Activated CD4-positive, alpha-beta T cell treated with anti-CD3 and anti-CD28 coated beads, Interleukin-2, amount 50 U/mL, for 4 hours (primary cell): ENCODE measurements around the gene REPIN1.
A peak's percentile ranks its signal among the peaks of the same experiment; 100 is the strongest.

Experiments used
- DNase-seq, 2 experiments: peaks; one replicate each; pipeline ENCODE4 v3.0.0-alpha.2; 2020

REPIN1 gene

GRCh38 chr7:150368096-150368883, at the start of gene REPIN1:
Gene REPIN1 (plus strand): TSS chr7:150368822. CDS start chr7:150369712, 890 bp downstream.
- DNase-seq, result peak; percentile 67 to 75

DNA sequence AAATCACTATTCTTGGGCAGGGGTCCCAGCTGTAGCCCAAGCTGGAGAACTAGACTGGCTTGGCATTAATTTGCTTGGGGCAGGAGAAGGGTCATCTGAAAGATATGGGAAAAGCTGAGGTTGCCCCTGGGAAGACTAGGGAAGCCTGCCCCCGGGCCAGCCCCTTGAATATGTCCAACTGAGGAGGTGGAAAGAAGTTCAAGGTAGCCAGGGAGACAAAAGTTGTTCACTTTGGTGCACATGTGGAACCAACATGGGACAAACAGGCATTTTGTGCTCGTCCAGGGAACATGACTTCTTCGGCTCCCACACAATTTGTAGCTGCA, 46.9 kb upstream of the REPIN1 start:
- no peak for DNase-seq

DNA sequence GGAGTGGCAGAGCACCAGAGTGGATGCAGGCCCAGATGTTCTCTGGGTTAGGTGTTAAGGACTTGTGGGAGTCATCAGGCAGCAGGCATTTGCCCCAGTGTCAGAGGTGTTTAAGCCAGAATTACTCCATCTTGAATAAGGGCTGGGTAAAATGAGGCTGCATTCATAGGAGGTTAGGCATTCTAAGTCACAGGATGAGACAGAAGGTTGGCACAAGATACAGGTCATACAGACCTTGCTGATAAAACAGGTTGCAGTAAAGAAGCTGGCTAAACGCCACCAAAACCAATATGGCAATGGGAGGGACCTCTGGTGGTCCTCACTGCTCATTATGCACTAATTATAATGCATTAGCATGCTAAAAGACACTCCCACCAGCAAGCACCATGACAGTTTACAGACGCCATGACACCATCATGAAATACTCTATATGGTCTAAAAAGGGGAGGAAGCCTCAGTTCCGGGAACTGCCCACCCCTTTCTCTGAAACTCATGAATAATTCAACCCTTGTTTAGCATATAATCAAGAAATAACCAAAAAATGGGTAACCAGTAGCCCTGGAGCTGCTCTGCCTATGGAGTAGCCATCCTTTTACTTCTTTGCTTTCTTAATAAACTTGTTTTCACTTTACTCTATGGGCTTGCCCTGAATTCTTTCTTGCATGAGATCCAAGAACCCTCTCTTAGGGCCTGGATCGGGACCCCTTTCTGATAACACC, 46.3 kb upstream of the REPIN1 start:
- peak; percentile 52 to 59 for DNase-seq

- DNase-seq, result peak; percentile 38
Measured at GRCh38 chr7:150322833-150323681, 45.6 kb upstream of the REPIN1 start, which contains the start of the genes ACTR3C and LRRC61. Gene ACTR3C (minus strand): TSS chr7:150323545. CDS start chr7:150295296, 28,249 bp downstream. Gene LRRC61 (plus strand): TSS chr7:150323355. CDS start chr7:150336862, 13,507 bp downstream.

GRCh38 chr7:150323682-150324372, 44.8 kb upstream of the REPIN1 start:
- no peak for DNase-seq

- no peak for DNase-seq
Measured at GRCh38 chr7:150324373-150324961, 44.2 kb upstream of the REPIN1 start.

GRCh38 chr7:150325110-150325611, 43.5 kb upstream of the REPIN1 start:
- no peak for DNase-seq

DNA sequence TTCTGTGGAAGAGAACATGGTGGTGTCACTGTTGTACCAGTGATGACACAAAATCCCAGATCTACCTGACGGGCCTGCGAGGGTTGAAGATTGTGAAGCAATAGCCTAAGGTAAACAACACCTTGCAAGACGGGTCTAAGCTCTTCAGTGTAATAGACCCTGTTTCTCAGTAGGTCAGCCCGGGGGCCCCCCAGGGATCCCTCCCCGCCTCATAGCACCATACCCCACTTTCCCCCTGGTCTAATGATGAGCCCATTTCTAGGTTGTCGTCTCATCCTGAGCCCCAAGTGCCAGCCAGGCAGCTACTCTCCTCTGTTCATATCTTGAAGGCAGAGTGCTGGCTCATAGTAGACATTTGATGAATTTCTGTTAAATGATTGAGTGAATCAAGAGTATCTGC, 42.7 kb upstream of the REPIN1 start:
- no peak for DNase-seq

- no peak for DNase-seq
Measured at GRCh38 chr7:150326657-150327268, 41.9 kb upstream of the REPIN1 start.

DNA sequence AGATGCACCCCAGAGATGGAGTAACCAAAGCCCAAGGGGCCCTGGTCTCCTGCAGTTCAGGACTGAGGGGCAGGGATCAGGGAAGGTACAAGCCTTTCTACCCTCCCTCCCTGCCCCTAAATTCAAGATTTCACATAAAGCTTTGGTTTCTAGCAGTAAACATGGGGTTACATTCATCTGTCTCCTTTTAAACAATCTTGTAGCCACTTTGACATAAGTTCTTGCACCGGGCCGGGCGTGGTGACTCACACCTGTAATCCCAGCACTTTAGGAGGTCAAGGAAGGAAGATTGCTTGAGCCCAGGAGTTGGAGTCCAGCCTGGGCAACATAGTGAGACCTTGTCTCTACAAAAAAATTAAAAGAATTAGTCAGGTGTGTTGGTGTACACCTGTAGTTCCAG, 41.3 kb upstream of the REPIN1 start:
- no peak for DNase-seq

GRCh38 chr7:150329331-150330120, 39.1 kb upstream of the REPIN1 start:
- DNase-seq, result no peak

DNA sequence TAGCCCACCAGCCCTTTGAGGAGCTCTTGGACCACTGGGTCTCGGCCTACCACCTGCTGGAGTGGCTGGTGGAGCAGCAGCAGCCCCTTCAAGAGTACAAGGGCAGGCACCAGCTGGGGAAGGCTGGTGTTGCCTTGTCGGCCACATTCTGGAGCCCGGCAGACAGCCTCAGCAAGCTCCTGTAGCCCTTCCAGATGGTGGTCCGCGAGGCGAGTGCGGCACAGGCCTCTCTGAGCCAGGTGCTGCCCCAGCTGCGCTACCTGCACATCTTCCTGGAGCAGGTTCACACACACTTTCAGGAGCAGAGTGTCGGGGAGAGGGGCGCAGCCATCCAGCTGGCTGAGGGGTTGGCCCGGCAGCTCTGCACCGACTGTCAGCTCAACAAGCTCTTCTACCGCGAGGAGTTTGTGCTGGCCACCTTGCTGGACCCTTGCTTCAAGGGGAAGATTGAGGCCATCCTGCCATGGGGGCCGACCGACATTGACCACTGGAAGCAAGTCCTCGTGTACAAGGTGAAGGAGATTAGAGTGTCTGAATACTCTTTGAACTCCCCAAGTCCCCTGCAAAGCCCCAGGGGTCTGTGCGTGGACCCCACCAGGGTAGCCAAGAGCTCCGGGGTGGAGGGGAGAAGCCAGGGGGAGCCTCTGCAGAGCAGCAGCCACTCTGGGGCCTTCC, 38.3 kb upstream of the REPIN1 start:
- no peak for DNase-seq

DNA sequence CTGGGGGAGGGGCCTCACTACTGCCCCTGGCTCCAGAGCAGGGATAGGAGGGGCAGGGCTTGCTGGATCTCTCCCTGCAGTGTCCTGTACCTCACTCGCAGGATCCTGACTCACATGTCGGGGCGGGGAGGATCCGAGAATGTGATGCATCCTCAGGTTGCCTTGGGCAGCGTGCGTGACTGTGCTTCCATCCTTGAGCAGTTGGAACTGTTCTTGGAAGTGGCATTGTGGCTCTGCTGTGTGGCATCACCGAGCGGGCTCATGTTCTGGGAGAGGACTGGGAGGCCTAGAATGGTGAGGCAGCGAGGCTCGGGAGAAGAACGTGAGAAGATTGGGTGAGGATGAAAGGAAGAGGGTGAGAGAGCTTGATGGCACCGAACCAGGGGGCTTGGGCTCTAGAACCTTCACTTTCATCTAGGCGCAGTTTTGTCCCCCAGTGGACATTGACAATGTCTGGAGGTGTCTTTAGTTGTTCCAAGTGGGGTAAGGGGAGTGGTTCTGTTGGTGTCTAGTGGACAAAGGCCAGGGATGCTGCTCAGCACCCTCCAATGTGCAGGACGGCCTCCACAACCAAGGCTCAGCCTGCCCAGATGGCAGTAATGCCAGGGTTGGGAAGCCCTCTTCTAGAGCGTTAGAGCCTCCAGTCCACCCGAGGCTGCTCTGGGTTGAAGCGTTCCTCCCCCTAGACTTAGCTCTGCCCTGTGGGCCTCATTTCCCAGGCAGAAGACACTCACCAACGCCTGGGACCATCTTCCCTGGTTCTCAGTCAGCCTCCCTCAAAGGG, 35.6 kb upstream of the REPIN1 start:
- no peak for DNase-seq

DNA sequence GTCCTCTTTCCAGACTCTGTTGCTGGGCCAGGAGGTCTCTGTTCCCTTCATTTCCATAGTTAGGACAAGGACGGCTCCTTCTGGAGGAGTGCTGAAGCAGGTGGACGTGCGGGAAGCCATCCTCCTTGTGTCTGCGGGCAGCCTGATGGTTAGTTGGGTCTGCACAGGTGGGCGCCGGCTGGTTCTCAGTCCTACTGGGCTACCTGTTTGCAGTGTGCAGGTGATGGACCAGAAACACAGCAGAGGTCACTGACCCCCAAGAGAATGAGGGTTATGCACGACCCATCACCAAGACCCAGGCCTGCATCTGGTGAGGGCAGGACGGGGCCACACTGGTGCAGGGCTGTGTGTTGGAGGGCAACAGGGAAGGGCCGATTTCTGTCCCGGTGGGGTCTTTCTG, 35.0 kb upstream of the REPIN1 start:
- DNase-seq, result no peak

DNA sequence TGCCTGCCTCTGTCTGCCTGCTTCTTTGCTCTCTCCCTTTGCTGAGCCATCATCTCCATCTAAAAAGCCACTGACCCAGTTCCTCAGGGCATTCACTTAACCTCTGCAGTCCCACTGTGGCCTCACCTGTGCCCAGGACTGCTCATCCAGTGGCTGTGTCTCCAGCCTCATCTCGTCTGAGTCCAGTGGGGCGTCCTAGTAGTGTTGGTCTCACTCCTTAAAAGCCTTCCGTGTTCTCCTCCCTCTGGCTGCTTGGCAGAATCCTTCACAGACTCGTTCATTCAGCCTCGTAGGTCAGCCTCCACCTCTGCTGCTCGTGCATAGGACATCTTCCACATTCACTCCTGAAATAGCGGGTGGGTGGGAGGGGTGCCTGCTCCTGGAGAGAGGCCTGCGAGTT, 34.5 kb upstream of the REPIN1 start:
- no peak for DNase-seq

- DNase-seq, result no peak
Measured at GRCh38 chr7:150335108-150335773, 33.4 kb upstream of the REPIN1 start.

- DNase-seq, result no peak
Measured at GRCh38 chr7:150335774-150336112, 32.9 kb upstream of the REPIN1 start.

- no peak for DNase-seq
Measured at GRCh38 chr7:150336746-150337145, 31.9 kb upstream of the REPIN1 start.

GRCh38 chr7:150337179-150337578, 31.4 kb upstream of the REPIN1 start:
- no peak for DNase-seq
